HepG2 (cell line): ENCODE results near the gene ABHD11. TPM values are rescaled to one million over a fixed set of nuclear protein-coding genes. Genes with fewer than 3 reads are reported as not detected.
A peak's percentile ranks its signal among the peaks of the same experiment; 100 is the strongest.

Source experiments
- ATRX ChIP-seq: sonication (generic); formaldehyde crosslinking; IDR thresholded peaks from 2 replicates; pipeline ENCODE4 v1.4.0; 2020; ENCODE audit warnings: missing genetic modification reagents, borderline replicate concordance
- DBP ChIP-seq: sonication (generic); formaldehyde crosslinking; IDR thresholded peaks from 2 replicates; pipeline ENCODE4 v1.4.0; 2020; ENCODE audit warnings: missing genetic modification reagents; ENCODE audit errors: not compliant biosample characterization
- DMTF1 ChIP-seq: sonication (generic); formaldehyde crosslinking; IDR thresholded peaks from 2 replicates; pipeline ENCODE4 v1.4.0; 2020; ENCODE audit warnings: mild to moderate bottlenecking, missing genetic modification reagents
- GRHL1 ChIP-seq: sonication (generic); formaldehyde crosslinking; conservative IDR thresholded peaks from 2 replicates; pipeline ENCODE4 v1.8.0; 2022; ENCODE audit warnings: missing genetic modification reagents
- PHF21A ChIP-seq: sonication (generic); formaldehyde crosslinking; IDR thresholded peaks from 2 replicates; pipeline ENCODE4 v1.5.0; 2020; ENCODE audit warnings: mild to moderate bottlenecking, missing genetic modification reagents
- SALL1 ChIP-seq: sonication (generic); formaldehyde crosslinking; IDR thresholded peaks from 2 replicates; pipeline ENCODE4 v1.8.0; 2022; ENCODE audit warnings: mild to moderate bottlenecking, missing genetic modification reagents
- TAF1 ChIP-seq: sonication (generic); formaldehyde crosslinking; IDR thresholded peaks from 2 replicates; pipeline ENCODE4 v1.4.0; 2020; ENCODE audit warnings: missing genetic modification reagents
- TOPORS ChIP-seq: sonication (generic); formaldehyde crosslinking; IDR thresholded peaks from 2 replicates; pipeline ENCODE4 v1.8.0; 2023; ENCODE audit warnings: mild to moderate bottlenecking, missing genetic modification reagents
- ZNF512B ChIP-seq: sonication (generic); formaldehyde crosslinking; IDR thresholded peaks from 2 replicates; pipeline ENCODE4 v1.5.1; 2020; ENCODE audit warnings: missing genetic modification reagents, mild to moderate bottlenecking, borderline replicate concordance
- ZNF577 ChIP-seq: sonication (generic); formaldehyde crosslinking; IDR thresholded peaks from 2 replicates; pipeline ENCODE4 v1.4.0; 2020; ENCODE audit warnings: mild to moderate bottlenecking, low read depth, missing genetic modification reagents, borderline replicate concordance
- ZNF652 ChIP-seq: IDR thresholded peaks from 2 replicates; pipeline ENCODE4 v1.6.1; 2016; ENCODE audit warnings: low read depth, borderline replicate concordance
- ZNF746 ChIP-seq: sonication (generic); formaldehyde crosslinking; IDR thresholded peaks from 2 replicates; pipeline ENCODE4 v1.8.0; 2022; ENCODE audit warnings: mild to moderate bottlenecking, missing genetic modification reagents
- ZNF790 ChIP-seq: sonication (generic); formaldehyde crosslinking; IDR thresholded peaks from 2 replicates; pipeline ENCODE4 v1.8.0; 2022; ENCODE audit warnings: missing genetic modification reagents, mild to moderate bottlenecking, borderline replicate concordance
- ZUFSP ChIP-seq: sonication (generic); formaldehyde crosslinking; IDR thresholded peaks from 2 replicates; pipeline ENCODE4 v1.9.0; 2021; ENCODE audit warnings: missing genetic modification reagents, mild to moderate bottlenecking, borderline replicate concordance
- polyA plus RNA-seq, 8 experiments: library from polyadenylated mRNA; depleted of rRNA in 3 of 8; stranded (reverse) in 7 of 8; unstranded in 1 of 8; fragments of >200 nt; fragmentation: Illumina TruSeq in 4 of 8; extraction: Trizol in 4 of 8; gene quantifications; 2 replicates each; pipeline versions ENCODE4 v1.2.1 to v1.2.3, GENCODE V29; 2011 to 2016; ENCODE audit warnings: low read depth in 4 of 8, missing spikeins in 1 of 8, mixed read lengths in 1 of 8; ENCODE audit not compliant: insufficient read depth in 1 of 8
- total RNA-seq, 5 experiments: library from RNA; depleted of rRNA; stranded (reverse); fragments of >200 nt; fragmentation: Illumina TruSeq; extraction: Trizol; gene quantifications; 2 replicates each; pipeline ENCODE4 v1.2.3, GENCODE V29; 2016; ENCODE audit warnings: low read depth in 1 of 5

Gene ABHD11
- total and polyA plus RNA-seq, 2 of the 13 experiments (the other 11 are each of a cell fraction or from before 2014, with no cell fraction given), result 7.0 to 8.1 TPM

GRCh38 chr7:73715648-73716317, 22.8 kb downstream of the ABHD11 start (continued):
- TF ChIP-seq ZNF790 (CRISPR knock-in tag), result no peak
- no peak for TF ChIP-seq ZNF746
- TF ChIP-seq DMTF1 (CRISPR knock-in tag), result no peak
- TF ChIP-seq SALL1 (CRISPR knock-in tag), result peak; percentile 54; the same call in 1 of the 2 replicates
- TF ChIP-seq GRHL1 (CRISPR knock-in tag), result no peak
- TF ChIP-seq ZNF512B (CRISPR knock-in tag), result no peak
- no peak for TF ChIP-seq DBP (CRISPR knock-in tag)
- TF ChIP-seq ZNF577 (CRISPR knock-in tag), result no peak
- TF ChIP-seq TAF1 (CRISPR knock-in tag), result 0 out of 2 replicates have a peak, but pooled peaks have one; percentile 17
- TF ChIP-seq ZNF652 (CRISPR knock-in tag), result no peak
- TF ChIP-seq PHF21A (CRISPR knock-in tag), result peak; percentile 72; the same call in 1 of the 2 replicates
- no peak for TF ChIP-seq ZUFSP (CRISPR knock-in tag)
- no peak for TF ChIP-seq ATRX (CRISPR knock-in tag)
- TF ChIP-seq TOPORS (CRISPR knock-in tag), result no peak
